Uterus (tissue), 4 donors: ENCODE data around the gene IL1F10. TPM values are rescaled to one million over a fixed set of nuclear protein-coding genes. Genes with fewer than 3 reads are reported as not detected.

Source experiments
- DNase-seq, 2 donors: peaks; one replicate each; pipeline ENCODE4 v3.0.0-alpha.2; 2019 to 2020
- H3K27ac ChIP-seq, 2 donors: fragments of 200-600 bp; sonication (generic); 1 replicate in 1 of 2; 2 replicates in 1 of 2; pipeline ENCODE4 v1.5.1; 2016 to 2018
- H3K27me3 ChIP-seq, 2 donors: fragments of 200-600 bp; sonication (generic); one replicate each; pipeline ENCODE4 v1.5.1; 2018 to 2019; ENCODE audit warnings: control low read depth in 1 of 2
- H3K36me3 ChIP-seq, 2 donors: fragments of 200-600 bp; sonication (generic); one replicate each; pipeline ENCODE4 v1.5.1; 2019; ENCODE audit warnings: control low read depth in 1 of 2
- H3K4me1 ChIP-seq, 2 donors: fragments of 200-600 bp; sonication (generic); one replicate each; pipeline ENCODE4 v1.5.1; 2018 to 2019; ENCODE audit warnings: control low read depth in 1 of 2
- H3K4me3 ChIP-seq, 2 donors: fragments of 200-600 bp; sonication (generic); 1 replicate in 1 of 2; 2 replicates in 1 of 2; pipeline ENCODE4 v1.5.1; 2018 to 2019; ENCODE audit warnings: mild to moderate bottlenecking in 1 of 2
- H3K9me3 ChIP-seq, 2 donors: fragments of 200-600 bp; sonication (generic); one replicate each; pipeline ENCODE4 v1.5.1; 2019; ENCODE audit warnings: control low read depth in 1 of 2
- CTCF ChIP-seq, 4 experiments: fragments of 200-600 bp in 2 of 4; fragments of 450-650 bp in 2 of 4; sonication (generic) in 2 of 4; IDR thresholded peaks; one replicate each; pipeline ENCODE4 v1.5.1; 2016 to 2019; ENCODE audit warnings: antibody characterized with exemption in 4 of 4, mild to moderate bottlenecking in 2 of 4, moderate library complexity in 1 of 4
- POLR2A ChIP-seq, 2 donors: fragments of 450-650 bp; IDR thresholded peaks; one replicate each; pipeline ENCODE4 v1.6.1; 2016; ENCODE audit warnings: antibody characterized with exemption in 2 of 2, mild to moderate bottlenecking in 1 of 2, moderate library complexity in 1 of 2
- intact Hi-C: fragments of 100-400 bp; cut with DNase I; formaldehyde crosslinking; loops from one replicate; pipeline ENCODE4 v1.15.1; 2023; ENCODE audit warnings: low total_unique reads
- total RNA-seq, 4 donors: library from RNA; depleted of rRNA in 3 of 4; stranded (reverse); fragments of >200 nt in 3 of 4; gene quantifications; one replicate each; pipeline versions ENCODE4 v1.1.0 to v1.2.4, GENCODE V29; 2014 to 2023
- donor health status: DM: yes; HTN: yes; CAD: no.

IL1F10 gene
- total RNA-seq, 4 donors from 2014 or later: not detected

- no peak for DNase-seq
- no peaks in the 10 kb centered on the region for H3K9me3 ChIP-seq
- H3K27me3 ChIP-seq: no peaks in the 10 kb centered on the region
- H3K4me3 ChIP-seq: no peak overlapping the region
- H3K36me3 ChIP-seq: no peaks in the 10 kb centered on the region
- TF ChIP-seq CTCF (IDR thresholded peaks at IDR 0.05) (no peak), POLR2A (IDR thresholded peaks at IDR 0.05) (no peak)
- no peak overlapping the region for H3K27ac ChIP-seq
- intact Hi-C loops: no loop called here
- no peaks in the 10 kb centered on the region for H3K4me1 ChIP-seq
These were observed 47.2 kb downstream of the IL1F10 start for GRCh38 chr2:113114996-113115395.

- intact Hi-C loops: no loop called here
- Histone ChIP-seq H3K27ac (no peak overlapping the region), H3K27me3 (no peaks in the 10 kb centered on the region), H3K9me3 (no peaks in the 10 kb centered on the region), H3K36me3 (no peaks in the 10 kb centered on the region), H3K4me1 (no peaks in the 10 kb centered on the region), H3K4me3 (no peak overlapping the region)
- TF ChIP-seq CTCF (IDR thresholded peaks at IDR 0.05) (no peak), POLR2A (IDR thresholded peaks at IDR 0.05) (no peak)
- DNase-seq: no peak
These were observed 48.6 kb downstream of the IL1F10 start for GRCh38 chr2:113116100-113116958.

GRCh38 chr2:113117541-113118262 lies 49.9 kb downstream of the IL1F10 start:
- H3K36me3 ChIP-seq: no peaks in the 10 kb centered on the region
- no peaks in the 10 kb centered on the region for H3K9me3 ChIP-seq
- TF ChIP-seq POLR2A (IDR thresholded peaks at IDR 0.05) (no peak), CTCF (IDR thresholded peaks at IDR 0.05) (no peak)
- no peaks in the 10 kb centered on the region for H3K4me1 ChIP-seq
- no peak for DNase-seq
- H3K4me3 ChIP-seq: no peak overlapping the region
- H3K27ac ChIP-seq: no peak overlapping the region
- no peaks in the 10 kb centered on the region for H3K27me3 ChIP-seq
- intact Hi-C loops: no loop called here

- Histone ChIP-seq H3K4me3 (no peak overlapping the region), H3K27me3 (no peaks in the 10 kb centered on the region), H3K4me1 (no peaks in the 10 kb centered on the region), H3K9me3 (no peaks in the 10 kb centered on the region), H3K27ac (no peak overlapping the region), H3K36me3 (no peaks in the 10 kb centered on the region)
- intact Hi-C loops: no loop called here
- no peak for DNase-seq
- TF ChIP-seq CTCF (IDR thresholded peaks at IDR 0.05) (no peak), POLR2A (IDR thresholded peaks at IDR 0.05) (no peak)
These were observed 50.5 kb downstream of the IL1F10 start for GRCh38 chr2:113118263-113118657.

GRCh38 chr2:113119111-113119510 lies 51.3 kb downstream of the IL1F10 start:
- H3K27ac ChIP-seq: no peak overlapping the region
- H3K27me3 ChIP-seq: no peaks in the 10 kb centered on the region
- DNase-seq: no peak
- TF ChIP-seq POLR2A (IDR thresholded peaks at IDR 0.05): no peak
- TF ChIP-seq CTCF (IDR thresholded peaks at IDR 0.05): no peak
- no peaks in the 10 kb centered on the region for H3K36me3 ChIP-seq
- no peak overlapping the region for H3K4me3 ChIP-seq
- no peaks in the 10 kb centered on the region for H3K9me3 ChIP-seq
- intact Hi-C loops: no loop called here
- no peaks in the 10 kb centered on the region for H3K4me1 ChIP-seq
